Sigmoid colon (tissue), 4 donors: ENCODE measurements around the gene CFAP20DC.

Experiments used
- EP300 ChIP-seq, 4 donors: sonication (generic); formaldehyde crosslinking; IDR thresholded peaks; one replicate each; pipeline ENCODE4 v1.6.1; 2017; ENCODE audit warnings: antibody characterized with exemption in 4 of 4
- POLR2A ChIP-seq, 2 donors: fragments of 450-650 bp; IDR thresholded peaks; one replicate each; pipeline ENCODE4 v1.6.1; 2016; ENCODE audit warnings: antibody characterized with exemption in 2 of 2, mild to moderate bottlenecking in 2 of 2, moderate library complexity in 2 of 2
- POLR2AphosphoS5 ChIP-seq, 4 donors: sonication (generic); formaldehyde crosslinking; IDR thresholded peaks; one replicate each; pipeline ENCODE4 v1.6.1; 2017; ENCODE audit warnings: antibody characterized with exemption in 4 of 4
- TF ChIP-seq, protein P1 (sequence below), 4 experiments: fragments of 450-650 bp in 3 of 4; fragments of 200-600 bp in 1 of 4; IDR thresholded peaks; one replicate each; pipeline ENCODE4 v1.5.1; 2016 to 2019; ENCODE audit warnings: antibody characterized with exemption in 4 of 4, mild to moderate bottlenecking in 3 of 4, moderate library complexity in 2 of 4

DNA sequence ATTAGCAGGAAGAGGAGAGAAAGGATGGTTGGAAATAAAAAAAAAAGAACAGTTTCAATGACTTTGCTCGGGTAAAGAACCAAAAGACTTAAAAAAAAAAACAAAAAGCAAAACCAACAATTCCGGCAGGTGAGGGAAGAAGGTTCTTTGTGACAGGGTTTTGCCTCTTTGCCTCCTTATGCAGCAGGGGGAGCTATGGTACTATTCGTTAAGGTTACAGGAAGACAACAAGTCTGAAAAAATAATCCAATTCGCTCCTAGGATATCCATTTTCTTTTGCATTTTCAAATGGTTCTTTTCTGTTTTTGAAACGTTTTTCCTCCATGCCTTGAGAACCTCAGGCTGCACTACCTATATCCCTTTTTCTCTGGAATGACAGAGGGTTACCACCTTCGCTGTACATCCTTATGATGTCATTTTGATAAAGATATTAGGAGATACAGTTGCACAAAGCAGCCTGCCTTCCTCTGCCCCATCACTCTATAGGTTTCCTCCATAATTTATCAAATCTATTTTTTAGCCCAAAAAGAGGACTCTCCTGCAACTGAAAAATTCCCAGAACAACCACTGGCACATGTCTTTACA is 55.0 kb downstream of the CFAP20DC start:
- no peak for TF ChIP-seq POLR2AphosphoS5 (IDR thresholded peaks at IDR 0.05)
- TF ChIP-seq, protein P1, sequence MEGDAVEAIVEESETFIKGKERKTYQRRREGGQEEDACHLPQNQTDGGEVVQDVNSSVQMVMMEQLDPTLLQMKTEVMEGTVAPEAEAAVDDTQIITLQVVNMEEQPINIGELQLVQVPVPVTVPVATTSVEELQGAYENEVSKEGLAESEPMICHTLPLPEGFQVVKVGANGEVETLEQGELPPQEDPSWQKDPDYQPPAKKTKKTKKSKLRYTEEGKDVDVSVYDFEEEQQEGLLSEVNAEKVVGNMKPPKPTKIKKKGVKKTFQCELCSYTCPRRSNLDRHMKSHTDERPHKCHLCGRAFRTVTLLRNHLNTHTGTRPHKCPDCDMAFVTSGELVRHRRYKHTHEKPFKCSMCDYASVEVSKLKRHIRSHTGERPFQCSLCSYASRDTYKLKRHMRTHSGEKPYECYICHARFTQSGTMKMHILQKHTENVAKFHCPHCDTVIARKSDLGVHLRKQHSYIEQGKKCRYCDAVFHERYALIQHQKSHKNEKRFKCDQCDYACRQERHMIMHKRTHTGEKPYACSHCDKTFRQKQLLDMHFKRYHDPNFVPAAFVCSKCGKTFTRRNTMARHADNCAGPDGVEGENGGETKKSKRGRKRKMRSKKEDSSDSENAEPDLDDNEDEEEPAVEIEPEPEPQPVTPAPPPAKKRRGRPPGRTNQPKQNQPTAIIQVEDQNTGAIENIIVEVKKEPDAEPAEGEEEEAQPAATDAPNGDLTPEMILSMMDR (IDR thresholded peaks at IDR 0.05): peak in 2 of 4 experiments; percentile 14 to 28
- no peak for TF ChIP-seq POLR2A (IDR thresholded peaks at IDR 0.05)
- TF ChIP-seq EP300 (IDR thresholded peaks at IDR 0.05): no peak
